Skeletal muscle tissue (tissue), 4 donors: ENCODE data around the gene RTF1. TPM values are rescaled to one million over a fixed set of nuclear protein-coding genes. Genes with fewer than 3 reads are reported as not detected.

ENCODE experiments used
- H3K27ac ChIP-seq: one replicate; pipeline ENCODE4 v1.7.0; 2013; ENCODE audit warnings: mild to moderate bottlenecking, low read depth, low read length, inconsistent platforms
- H3K27me3 ChIP-seq, 3 donors: one replicate each; pipeline ENCODE4 v1.7.0; 2013; ENCODE audit warnings: low read length in 3 of 3; ENCODE audit not compliant: control insufficient read depth in 3 of 3, insufficient read depth in 3 of 3
- H3K36me3 ChIP-seq, 3 donors: one replicate each; pipeline ENCODE4 v1.7.0; 2013; ENCODE audit warnings: low read length in 3 of 3; ENCODE audit not compliant: control insufficient read depth in 3 of 3, insufficient read depth in 3 of 3
- H3K4me1 ChIP-seq, 3 donors: one replicate each; pipeline ENCODE4 v1.7.0; 2013; ENCODE audit warnings: low read length in 3 of 3, mild to moderate bottlenecking in 3 of 3; ENCODE audit not compliant: control insufficient read depth in 3 of 3, insufficient read depth in 3 of 3
- H3K4me3 ChIP-seq, 3 donors: one replicate each; pipeline ENCODE4 v1.7.0; 2013; ENCODE audit warnings: low read length in 3 of 3
- H3K9ac ChIP-seq, 3 donors: one replicate each; pipeline ENCODE4 v1.7.0; 2013; ENCODE audit warnings: low read length in 3 of 3, mild to moderate bottlenecking in 3 of 3, moderate library complexity in 2 of 3, low read depth in 1 of 3
- H3K9me3 ChIP-seq, 3 donors: one replicate each; pipeline ENCODE4 v1.7.0; 2013; ENCODE audit warnings: low read length in 3 of 3; ENCODE audit not compliant: control insufficient read depth in 3 of 3
- total RNA-seq: library from RNA; depleted of rRNA; stranded (reverse); fragments of >200 nt; gene quantifications from one replicate; pipeline ENCODE4 v1.2.3, GENCODE V29; 2014
- donor health status: Osteomylitis.

Gene RTF1
- total RNA-seq, 1 donor from 2014 or later = 31.3 TPM

GRCh38 chr15:41502795-41503668 lies 86.1 kb downstream of the RTF1 start:
- Histone ChIP-seq H3K36me3 (no peaks in the 10 kb centered on the region), H3K27me3 (peaks cover 45 to 66% (median 55%) of the 10 kb centered on the region in 3 donors), H3K4me1 (peaks cover 11 to 18% (median 14%) of the 10 kb centered on the region in 3 donors), H3K9me3 (no peaks in the 10 kb centered on the region), H3K9ac (no peak overlapping the region), H3K27ac (no peak overlapping the region), H3K4me3 (no peak overlapping the region)

GRCh38 chr15:41503669-41504010 lies 86.7 kb downstream of the RTF1 start:
- Histone ChIP-seq H3K4me1 (peaks cover 11 to 18% (median 14%) of the 10 kb centered on the region in 3 donors), H3K27ac (no peak overlapping the region), H3K9ac (no peak overlapping the region), H3K27me3 (peaks cover 44 to 62% (median 52%) of the 10 kb centered on the region in 3 donors), H3K4me3 (no peak overlapping the region), H3K36me3 (no peaks in the 10 kb centered on the region), H3K9me3 (no peaks in the 10 kb centered on the region)

- Histone ChIP-seq H3K27me3 (peaks cover 36 to 51% (median 40%) of the 10 kb centered on the region in 3 donors), H3K9ac (no peak overlapping the region)
These were observed 88.0 kb downstream of the RTF1 start for GRCh38 chr15:41504751-41505492.

GRCh38 chr15:41505776-41506175 lies 88.9 kb downstream of the RTF1 start:
- Histone ChIP-seq H3K27me3 (peaks cover 33 to 48% (median 35%) of the 10 kb centered on the region in 3 donors), H3K4me3 (no peak overlapping the region), H3K4me1 (peaks cover 11 to 18% (median 14%) of the 10 kb centered on the region in 3 donors), H3K9ac (no peak overlapping the region), H3K36me3 (no peaks in the 10 kb centered on the region), H3K9me3 (no peaks in the 10 kb centered on the region), H3K27ac (no peak overlapping the region)

More at GRCh38 chr15:41504751-41505492, 88.0 kb downstream of the RTF1 start:
- no peaks in the 10 kb centered on the region for H3K36me3 ChIP-seq
- peaks cover 11 to 18% (median 14%) of the 10 kb centered on the region in 3 donors for H3K4me1 ChIP-seq
- no peak overlapping the region for H3K27ac ChIP-seq
- no peaks in the 10 kb centered on the region for H3K9me3 ChIP-seq
- no peak overlapping the region for H3K4me3 ChIP-seq

GRCh38 chr15:41506796-41507341 lies 90.0 kb downstream of the RTF1 start:
- H3K27ac ChIP-seq = no peak overlapping the region
- peaks cover 29 to 40% (median 32%) of the 10 kb centered on the region in 3 donors for H3K27me3 ChIP-seq
- no peak overlapping the region for H3K9ac ChIP-seq
- H3K36me3 ChIP-seq = no peaks in the 10 kb centered on the region
- no peaks in the 10 kb centered on the region for H3K9me3 ChIP-seq
- no peak overlapping the region for H3K4me3 ChIP-seq
- peaks cover 8 to 11% (median 10%) of the 10 kb centered on the region in 3 donors for H3K4me1 ChIP-seq

- Histone ChIP-seq H3K27me3 (peaks cover 29 to 40% (median 32%) of the 10 kb centered on the region in 3 donors), H3K4me3 (no peak overlapping the region)
These were observed 91.0 kb downstream of the RTF1 start for GRCh38 chr15:41507820-41508290.

GRCh38 chr15:41510728-41511127 lies 93.8 kb downstream of the RTF1 start:
- Histone ChIP-seq H3K9ac (no peak overlapping the region), H3K4me3 (no peak overlapping the region), H3K27ac (no peak overlapping the region), H3K4me1 (peaks cover 15 to 21% (median 20%) of the 10 kb centered on the region in 3 donors), H3K9me3 (no peaks in the 10 kb centered on the region), H3K27me3 (peaks cover 29 to 33% (median 30%) of the 10 kb centered on the region in 3 donors), H3K36me3 (no peaks in the 10 kb centered on the region)

More at GRCh38 chr15:41507820-41508290, 91.0 kb downstream of the RTF1 start:
- Histone ChIP-seq H3K9ac (no peak overlapping the region), H3K4me1 (peaks cover 4 to 11% (median 10%) of the 10 kb centered on the region in 3 donors), H3K36me3 (no peaks in the 10 kb centered on the region), H3K27ac (no peak overlapping the region), H3K9me3 (no peaks in the 10 kb centered on the region)

- no peak overlapping the region for H3K9ac ChIP-seq
- H3K9me3 ChIP-seq = no peaks in the 10 kb centered on the region
- H3K36me3 ChIP-seq = no peaks in the 10 kb centered on the region
- peaks cover 29 to 33% (median 30%) of the 10 kb centered on the region in 3 donors for H3K27me3 ChIP-seq
- H3K27ac ChIP-seq = no peak overlapping the region
- no peak overlapping the region for H3K4me3 ChIP-seq
- H3K4me1 ChIP-seq = peaks cover 15 to 21% (median 20%) of the 10 kb centered on the region in 3 donors
These were observed 94.5 kb downstream of the RTF1 start for GRCh38 chr15:41511331-41511898.

- no peaks in the 10 kb centered on the region for H3K9me3 ChIP-seq
- H3K9ac ChIP-seq = no peak overlapping the region
- H3K36me3 ChIP-seq = peaks cover 0 to 2% (median 0%) of the 10 kb centered on the region in 3 donors
- peaks cover 15 to 21% (median 20%) of the 10 kb centered on the region in 3 donors for H3K4me1 ChIP-seq
- peaks cover 29 to 33% (median 30%) of the 10 kb centered on the region in 3 donors for H3K27me3 ChIP-seq
- H3K4me3 ChIP-seq = peak overlapping the region in 2 of 3 donors; percentile 14 to 66
- H3K27ac ChIP-seq = no peak overlapping the region
These were observed 95.0 kb downstream of the RTF1 start for GRCh38 chr15:41511899-41512369.
